GM23338 (cell line): Measurements from ENCODE around the gene SH3BP4. TPM values are rescaled to one million over a fixed set of nuclear protein-coding genes. Genes with fewer than 3 reads are reported as not detected.

Source experiments
- ATAC-seq: fragments of 200-7000 bp; cut with Tn5 transposase; 3 replicates; pipeline ENCODE4 v1.9.1; 2020
- DNase-seq: peaks from one replicate; pipeline ENCODE4 v3.0.0-alpha.2; 2015; ENCODE audit warnings: low spot score
- H2AFZ ChIP-seq: fragments of 200-600 bp; sonication (generic); 2 replicates; pipeline ENCODE4 v1.8.0; 2016; ENCODE audit warnings: antibody characterized with exemption, mild to moderate bottlenecking, moderate library complexity
- H3F3A ChIP-seq: fragments of 200-600 bp; sonication (generic); replicated peaks from 2 replicates; pipeline ENCODE4 v1.8.0; 2017; ENCODE audit warnings: antibody characterized with exemption, mixed run types, low read depth
- H3K27ac ChIP-seq: fragments of 200-600 bp; sonication (generic); 2 replicates; pipeline ENCODE4 v1.6.1; 2016; ENCODE audit warnings: low read depth
- H3K27me3 ChIP-seq: fragments of 200-600 bp; sonication (generic); 2 replicates; pipeline ENCODE4 v1.8.0; 2016; ENCODE audit warnings: mild to moderate bottlenecking, mixed run types, moderate library complexity; ENCODE audit not compliant: insufficient read depth
- H3K36me3 ChIP-seq: fragments of 200-600 bp; sonication (generic); 2 replicates; pipeline ENCODE4 v1.8.0; 2016; ENCODE audit warnings: mild to moderate bottlenecking; ENCODE audit not compliant: insufficient read depth
- H3K4me1 ChIP-seq: fragments of 200-600 bp; sonication (generic); 2 replicates; pipeline ENCODE4 v1.8.0; 2016; ENCODE audit warnings: mild to moderate bottlenecking, moderate library complexity; ENCODE audit not compliant: insufficient read depth
- H3K4me2 ChIP-seq: fragments of 200-600 bp; sonication (generic); 2 replicates; pipeline ENCODE4 v1.7.1; 2017; ENCODE audit warnings: mixed run types
- H3K4me3 ChIP-seq: fragments of 200-600 bp; sonication (generic); 2 replicates; pipeline ENCODE4 v1.6.1; 2016; ENCODE audit warnings: mixed run types
- H3K79me2 ChIP-seq: fragments of 200-600 bp; sonication (generic); replicated peaks from 2 replicates; pipeline ENCODE4 v1.8.0; 2017; ENCODE audit warnings: mild to moderate bottlenecking; ENCODE audit not compliant: insufficient read depth
- H3K9me2 ChIP-seq: fragments of 200-600 bp; sonication (generic); 2 replicates; pipeline ENCODE4 v1.8.0; 2017; ENCODE audit not compliant: insufficient read depth
- H4K20me1 ChIP-seq: fragments of 200-600 bp; sonication (generic); replicated peaks from 2 replicates; pipeline ENCODE4 v1.8.0; 2017; ENCODE audit warnings: mild to moderate bottlenecking; ENCODE audit not compliant: insufficient read depth
- H3K27ac Mint-ChIP-seq: 2 replicates; pipeline ENCODE4 v1.8.0; 2020; ENCODE audit warnings: inconsistent platforms, mild to moderate bottlenecking, moderate library complexity, mixed read lengths
- H3K27me3 Mint-ChIP-seq: 3 replicates; pipeline ENCODE4 v1.8.0; 2022; ENCODE audit warnings: low read depth, mild to moderate bottlenecking, moderate library complexity, mixed read lengths, inconsistent platforms; ENCODE audit not compliant: insufficient read depth, poor library complexity
- H3K36me3 Mint-ChIP-seq: 3 replicates; pipeline ENCODE4 v1.8.0; 2021; ENCODE audit warnings: low read depth, mild to moderate bottlenecking, inconsistent platforms, moderate library complexity, mixed read lengths
- H3K4me1 Mint-ChIP-seq: 3 replicates; pipeline ENCODE4 v1.8.0; 2020; ENCODE audit warnings: mild to moderate bottlenecking, inconsistent platforms, mixed read lengths
- H3K4me3 Mint-ChIP-seq: 3 replicates; pipeline ENCODE4 v1.8.0; 2021; ENCODE audit warnings: moderate library complexity, mild to moderate bottlenecking, inconsistent platforms, mixed read lengths
- H3K9me3 Mint-ChIP-seq: 3 replicates; pipeline ENCODE4 v1.8.0; 2020; ENCODE audit warnings: moderate library complexity, mild to moderate bottlenecking, inconsistent platforms, mixed read lengths
- CREB1 ChIP-seq: fragments of 250-450 bp; sonication (Bioruptor Pico); IDR thresholded peaks from 2 replicates; pipeline ENCODE4 v1.5.0; 2020; ENCODE audit warnings: low read depth, mild to moderate bottlenecking, moderate library complexity
- ETS1 ChIP-seq: IDR thresholded peaks from 2 replicates; pipeline ENCODE4 v1.6.1; 2016; ENCODE audit warnings: antibody characterized with exemption
- EZH2phosphoT487 ChIP-seq: fragments of 200-600 bp; sonication (generic); IDR thresholded peaks from one replicate; pipeline ENCODE4 v1.8.1; 2018; ENCODE audit warnings: antibody characterized with exemption; ENCODE audit not compliant: unreplicated experiment
- JUNB ChIP-seq: IDR thresholded peaks from one replicate; pipeline ENCODE4 v1.6.1; 2016; ENCODE audit warnings: antibody characterized with exemption; ENCODE audit not compliant: unreplicated experiment
- POLR2AphosphoS5 ChIP-seq: IDR thresholded peaks from 2 replicates; pipeline ENCODE4 v1.6.1; 2016; ENCODE audit warnings: antibody characterized with exemption, low read depth
- REST ChIP-seq: IDR thresholded peaks from one replicate; pipeline ENCODE4 v1.6.1; 2018; ENCODE audit warnings: antibody characterized with exemption; ENCODE audit not compliant: unreplicated experiment
- STAT1 ChIP-seq: IDR thresholded peaks from one replicate; pipeline ENCODE4 v1.6.1; 2016; ENCODE audit warnings: antibody characterized with exemption; ENCODE audit not compliant: unreplicated experiment
- ZNF331 ChIP-seq: fragments of 250-450 bp; sonication (Bioruptor Pico); IDR thresholded peaks from 2 replicates; pipeline ENCODE4 v1.5.0; 2020; ENCODE audit warnings: low read depth, mild to moderate bottlenecking, moderate library complexity
- ZNF462 ChIP-seq: fragments of 250-450 bp; sonication (Bioruptor Pico); IDR thresholded peaks from 2 replicates; pipeline ENCODE4 v1.5.0; 2020; ENCODE audit warnings: mild to moderate bottlenecking, moderate library complexity
- polyA plus RNA-seq: library from polyadenylated mRNA; unstranded; fragments of >200 nt; fragmentation: Nextera tagmentation; extraction: Ambion mirVana; gene quantifications from 2 replicates; pipeline ENCODE4 v1.2.1, GENCODE V29; 2016
- total RNA-seq: library from RNA; depleted of rRNA; stranded (reverse); fragments of >200 nt; shearing (Covaris generic); gene quantifications from 2 replicates; pipeline ENCODE4 v1.2.3, GENCODE V29; 2014

SH3BP4 gene
- total and polyA plus RNA-seq, 2 experiments from 2014 or later: 15.6 to 50.9 TPM

GRCh38 chr2:235030126-235030525 is 78.3 kb downstream of the SH3BP4 start:
- H4K20me1 ChIP-seq: peaks cover under 1% of the 10 kb centered on the region; the same call in 1 of the 2 replicates
- peaks cover 8% of the 10 kb centered on the region for H3K27me3 Mint-ChIP-seq
- H3K4me1 Mint-ChIP-seq: peaks cover 33% of the 10 kb centered on the region

GRCh38 chr2:235030936-235031335 is 79.1 kb downstream of the SH3BP4 start:
- Mint-ChIP-seq H3K27ac (no peak overlapping the region), H3K4me3 (no peak overlapping the region), H3K9me3 (no peaks in the 10 kb centered on the region), H3K36me3 (peaks cover 5% of the 10 kb centered on the region), H3K4me1 (peaks cover 26% of the 10 kb centered on the region), H3K27me3 (peaks cover 8% of the 10 kb centered on the region)
- no peak overlapping the region for H3K4me2 ChIP-seq
- 0 out of 2 replicates have a peak, but pooled peaks cover under 1% of the 10 kb centered on the region for H3K36me3 ChIP-seq
- H3K9me2 ChIP-seq: no peaks in the 10 kb centered on the region
- DNase-seq: no peak
- H3K27me3 ChIP-seq: no peaks in the 10 kb centered on the region
- H3F3A ChIP-seq: no peaks in the 10 kb centered on the region
- H4K20me1 ChIP-seq: no peaks in the 10 kb centered on the region; the same call in 1 of the 2 replicates
- ATAC-seq: no peak
- no peaks in the 10 kb centered on the region; the same call in 1 of the 2 replicates for H3K4me1 ChIP-seq
- no peak for TF ChIP-seq REST
- TF ChIP-seq EZH2phosphoT487: no peak
- TF ChIP-seq ZNF462 (CRISPR knock-in tag): no peak
- TF ChIP-seq CREB1: no peak
- TF ChIP-seq STAT1: no peak
- TF ChIP-seq ZNF331 (CRISPR knock-in tag): no peak
- TF ChIP-seq ETS1: no peak
- no peak overlapping the region for H2AFZ ChIP-seq
- H3K79me2 ChIP-seq: peaks cover 53% of the 10 kb centered on the region
- no peak overlapping the region for H3K27ac ChIP-seq
- no peak overlapping the region for H3K4me3 ChIP-seq

More at GRCh38 chr2:235030126-235030525, 78.3 kb downstream of the SH3BP4 start:
- Mint-ChIP-seq H3K27ac (no peak overlapping the region), H3K9me3 (no peaks in the 10 kb centered on the region), H3K4me3 (no peak overlapping the region), H3K36me3 (peaks cover 2% of the 10 kb centered on the region)
- Histone ChIP-seq H3K27ac (no peak overlapping the region), H3K4me1 (no peaks in the 10 kb centered on the region; the same call in 1 of the 2 replicates), H2AFZ (no peak overlapping the region), H3K9me2 (no peaks in the 10 kb centered on the region), H3K36me3 (no peaks in the 10 kb centered on the region), H3K4me3 (no peak overlapping the region), H3K4me2 (no peak overlapping the region), H3F3A (no peaks in the 10 kb centered on the region), H3K79me2 (peaks cover 61% of the 10 kb centered on the region), H3K27me3 (no peaks in the 10 kb centered on the region)
- ATAC-seq: no peak
- no peak for DNase-seq
- TF ChIP-seq EZH2phosphoT487: no peak
- TF ChIP-seq JUNB: no peak
- TF ChIP-seq POLR2AphosphoS5: no peak
